ENCODE results near the gene BAAT. TPM values are rescaled to one million over a fixed set of nuclear protein-coding genes. Genes with fewer than 3 reads are reported as not detected.

Gene BAAT
- total RNA-seq, 4 donors from 2014 or later: not detected

GRCh38 chr9:101356619-101357018 lies 28.2 kb downstream of the BAAT start:
- DNase-seq: no peak
- Histone ChIP-seq H3K9me3 (no peaks in the 10 kb centered on the region), H3K27me3 (no peaks in the 10 kb centered on the region), H3K4me3 (replicated peaks in 1 of 3) (no peak overlapping the region), H3K4me1 (no peaks in the 10 kb centered on the region), H3K27ac (no peak overlapping the region), H3K36me3 (no peaks in the 10 kb centered on the region)
- 50 to 60% methylated on average over 1 of the region's 1 CpG for WGBS, 2 donors
- intact Hi-C loops (cut with DNase I): no loop called here
- no peak for TF ChIP-seq POLR2A (IDR thresholded peaks at IDR 0.05)
- TF ChIP-seq, protein P1, sequence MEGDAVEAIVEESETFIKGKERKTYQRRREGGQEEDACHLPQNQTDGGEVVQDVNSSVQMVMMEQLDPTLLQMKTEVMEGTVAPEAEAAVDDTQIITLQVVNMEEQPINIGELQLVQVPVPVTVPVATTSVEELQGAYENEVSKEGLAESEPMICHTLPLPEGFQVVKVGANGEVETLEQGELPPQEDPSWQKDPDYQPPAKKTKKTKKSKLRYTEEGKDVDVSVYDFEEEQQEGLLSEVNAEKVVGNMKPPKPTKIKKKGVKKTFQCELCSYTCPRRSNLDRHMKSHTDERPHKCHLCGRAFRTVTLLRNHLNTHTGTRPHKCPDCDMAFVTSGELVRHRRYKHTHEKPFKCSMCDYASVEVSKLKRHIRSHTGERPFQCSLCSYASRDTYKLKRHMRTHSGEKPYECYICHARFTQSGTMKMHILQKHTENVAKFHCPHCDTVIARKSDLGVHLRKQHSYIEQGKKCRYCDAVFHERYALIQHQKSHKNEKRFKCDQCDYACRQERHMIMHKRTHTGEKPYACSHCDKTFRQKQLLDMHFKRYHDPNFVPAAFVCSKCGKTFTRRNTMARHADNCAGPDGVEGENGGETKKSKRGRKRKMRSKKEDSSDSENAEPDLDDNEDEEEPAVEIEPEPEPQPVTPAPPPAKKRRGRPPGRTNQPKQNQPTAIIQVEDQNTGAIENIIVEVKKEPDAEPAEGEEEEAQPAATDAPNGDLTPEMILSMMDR (IDR thresholded peaks at IDR 0.05): no peak

- intact Hi-C loops (cut with DNase I): no loop called here
- H3K9me3 ChIP-seq: no peaks in the 10 kb centered on the region
- TF ChIP-seq, protein P1 (IDR thresholded peaks at IDR 0.05): no peak
- TF ChIP-seq POLR2A (IDR thresholded peaks at IDR 0.05): no peak
- no peaks in the 10 kb centered on the region for H3K27me3 ChIP-seq
- H3K36me3 ChIP-seq: no peaks in the 10 kb centered on the region
- DNase-seq: no peak
- no peak overlapping the region for H3K27ac ChIP-seq
- H3K4me3 ChIP-seq (replicated peaks in 1 of 3): no peak overlapping the region
- no peaks in the 10 kb centered on the region for H3K4me1 ChIP-seq
- 77 to 85% methylated on average over 7 of the region's 7 CpGs for WGBS, 2 donors
These were observed 29.8 kb downstream of the BAAT start for GRCh38 chr9:101354765-101355708.

DNA sequence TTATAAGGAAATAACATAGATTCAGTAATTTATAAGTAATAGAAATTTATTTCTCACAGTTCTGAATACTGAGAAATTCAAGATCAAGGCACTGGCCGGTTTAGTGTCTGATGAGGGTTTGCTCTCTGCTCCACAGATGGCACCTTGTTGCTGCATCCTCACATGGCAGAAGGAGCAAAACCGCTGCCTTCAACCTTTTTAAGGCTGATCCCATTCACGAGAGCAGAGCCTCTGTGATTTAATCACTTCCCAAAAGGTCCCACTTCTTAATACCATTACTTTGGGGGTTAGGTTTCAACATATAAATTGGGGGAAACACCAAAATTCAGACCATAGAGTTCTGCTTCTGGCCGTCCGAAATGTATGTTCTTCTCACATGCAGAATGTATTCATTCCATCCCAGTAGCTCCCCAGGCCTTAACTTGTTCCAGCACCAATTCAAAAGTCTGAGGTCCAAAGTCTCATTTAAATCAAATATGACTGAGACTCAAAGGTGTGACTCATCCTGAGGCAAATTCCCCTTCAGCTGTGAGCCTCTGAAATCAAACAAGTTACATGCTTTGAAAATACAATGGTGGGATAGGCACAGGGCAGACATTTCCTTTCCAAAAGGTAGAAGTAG lies 30.6 kb downstream of the BAAT start:
- intact Hi-C loops (cut with DNase I): no loop called here
- WGBS, 2 donors: 79 to 95% methylated on average over 5 of the region's 5 CpGs
- no peak for DNase-seq
- no peaks in the 10 kb centered on the region for H3K9me3 ChIP-seq
- no peak overlapping the region for H3K4me3 ChIP-seq (replicated peaks in 1 of 3)
- TF ChIP-seq POLR2A (IDR thresholded peaks at IDR 0.05): no peak
- TF ChIP-seq, protein P1 (IDR thresholded peaks at IDR 0.05): no peak
- H3K27me3 ChIP-seq: no peaks in the 10 kb centered on the region
- H3K4me1 ChIP-seq: no peaks in the 10 kb centered on the region
- no peaks in the 10 kb centered on the region for H3K36me3 ChIP-seq
- no peak overlapping the region for H3K27ac ChIP-seq

DNA sequence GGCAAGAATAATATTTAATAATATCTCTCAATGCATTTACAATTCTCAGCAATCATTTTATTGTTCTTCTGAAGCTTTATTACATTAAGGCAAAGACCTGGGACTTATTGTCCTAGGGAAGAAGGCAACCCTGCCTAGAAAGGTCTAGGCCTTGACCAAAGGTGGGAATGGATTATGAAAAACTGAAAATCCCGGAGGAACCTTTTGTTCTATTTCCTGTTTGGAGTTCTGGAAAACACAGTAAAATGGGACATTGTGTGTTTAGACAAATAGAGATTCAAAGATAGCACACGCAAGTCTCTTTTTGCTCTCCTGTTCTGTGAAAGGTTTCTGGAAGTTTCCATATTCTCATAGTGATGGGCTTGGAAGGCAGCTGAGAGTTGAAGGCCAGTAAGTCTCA lies 31.1 kb downstream of the BAAT start:
- TF ChIP-seq, protein P1 (IDR thresholded peaks at IDR 0.05): no peak
- TF ChIP-seq POLR2A (IDR thresholded peaks at IDR 0.05): no peak
- no peak for DNase-seq
- H3K27me3 ChIP-seq: no peaks in the 10 kb centered on the region
- 79 to 87% methylated on average over 2 of the region's 2 CpGs for WGBS, 2 donors
- H3K4me1 ChIP-seq: no peaks in the 10 kb centered on the region
- no peaks in the 10 kb centered on the region for H3K9me3 ChIP-seq
- H3K27ac ChIP-seq: no peak overlapping the region
- intact Hi-C loops (cut with DNase I): no loop called here
- no peak overlapping the region for H3K4me3 ChIP-seq (replicated peaks in 1 of 3)
- no peaks in the 10 kb centered on the region for H3K36me3 ChIP-seq

Measured in thyroid gland (tissue), 4 donors.